GM21529 (cell line): ENCODE results near the gene ABCG1.

Source experiments
- ATAC-seq: cut with Tn5 transposase; IDR thresholded peaks from one replicate; pipeline ENCODE4 v1.9.1; 2021; ENCODE audit not compliant: unreplicated experiment

ABCG1 gene

GRCh38 chr21:42214081-42214750 lies 4.7 kb upstream of the ABCG1 start:
- ATAC-seq = no peak

- ATAC-seq = no peak
These were observed 4.0 kb upstream of the ABCG1 start for GRCh38 chr21:42214921-42215320.

- ATAC-seq = no peak
These were observed 2.8 kb upstream of the ABCG1 start for GRCh38 chr21:42215942-42216725.

DNA sequence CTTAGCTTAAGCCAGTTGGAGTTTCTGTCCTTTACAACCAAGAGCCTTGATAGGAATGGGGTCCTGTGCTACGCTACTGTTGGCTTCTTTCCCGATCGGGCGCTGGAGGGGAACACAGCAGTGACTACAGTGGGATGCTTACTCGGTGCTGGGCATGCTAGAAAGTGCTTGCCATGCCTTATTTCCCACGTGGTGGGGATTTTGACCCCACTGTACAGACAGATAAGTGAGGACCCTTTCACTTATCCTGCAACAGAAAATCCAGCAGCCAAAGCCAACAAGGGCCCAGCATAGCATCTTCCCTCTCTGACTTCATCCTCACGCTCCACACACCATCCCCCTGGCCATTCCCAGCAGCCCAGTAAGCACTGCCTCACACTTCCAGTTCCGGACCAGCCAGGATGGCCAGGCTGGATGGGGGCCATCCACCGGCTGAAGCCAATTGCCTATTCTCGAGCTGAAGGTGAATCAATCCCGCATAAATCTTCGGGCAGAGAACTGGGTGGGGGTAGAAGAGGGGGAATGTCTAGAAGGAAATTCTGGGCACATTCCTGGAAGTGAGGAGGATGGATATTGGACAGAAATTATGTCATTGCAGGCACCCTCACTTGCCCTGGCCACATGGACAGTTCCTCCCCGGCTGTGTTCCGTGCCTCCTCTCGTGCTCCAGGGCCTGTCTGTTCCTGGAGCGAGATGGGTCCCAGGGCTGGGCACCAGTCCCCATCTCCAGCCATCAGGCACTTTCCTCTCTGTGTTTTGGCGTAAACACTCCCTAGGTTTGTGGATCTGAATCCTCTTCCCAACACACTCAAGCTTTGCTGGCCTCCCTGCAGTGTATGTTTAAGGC lies 2.0 kb upstream of the ABCG1 start:
- no peak for ATAC-seq

GRCh38 chr21:42219606-42220137 lies 732 bp downstream of the ABCG1 start:
- peak; percentile 23 for ATAC-seq

DNA sequence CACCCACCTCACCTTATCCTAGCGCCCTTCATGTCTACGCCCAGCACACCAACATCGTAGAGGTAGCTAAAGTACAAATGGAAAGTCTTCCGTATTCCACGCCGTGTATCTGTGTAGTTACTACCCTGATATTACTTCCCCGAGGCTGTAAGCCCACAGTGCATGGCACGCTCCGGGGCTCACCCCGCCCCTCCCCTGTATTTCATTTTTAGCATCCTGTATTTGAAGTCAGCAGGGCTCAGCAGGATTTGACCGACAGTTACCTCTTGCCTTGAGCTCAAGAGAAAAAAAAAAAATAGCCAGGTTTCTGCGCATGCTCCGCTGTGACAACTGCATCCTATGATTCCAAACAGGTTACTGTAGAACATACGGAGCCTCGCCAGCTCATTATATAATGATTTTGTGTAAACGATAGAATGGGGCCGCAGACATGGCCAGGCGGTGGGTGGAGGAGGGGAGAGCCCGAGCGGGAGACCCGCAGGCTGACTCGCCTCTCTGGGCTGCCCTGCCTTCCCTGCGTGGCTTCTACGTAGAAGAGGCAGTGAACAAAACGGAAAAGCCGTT lies 1.3 kb downstream of the ABCG1 start:
- peak; percentile 51 for ATAC-seq

DNA sequence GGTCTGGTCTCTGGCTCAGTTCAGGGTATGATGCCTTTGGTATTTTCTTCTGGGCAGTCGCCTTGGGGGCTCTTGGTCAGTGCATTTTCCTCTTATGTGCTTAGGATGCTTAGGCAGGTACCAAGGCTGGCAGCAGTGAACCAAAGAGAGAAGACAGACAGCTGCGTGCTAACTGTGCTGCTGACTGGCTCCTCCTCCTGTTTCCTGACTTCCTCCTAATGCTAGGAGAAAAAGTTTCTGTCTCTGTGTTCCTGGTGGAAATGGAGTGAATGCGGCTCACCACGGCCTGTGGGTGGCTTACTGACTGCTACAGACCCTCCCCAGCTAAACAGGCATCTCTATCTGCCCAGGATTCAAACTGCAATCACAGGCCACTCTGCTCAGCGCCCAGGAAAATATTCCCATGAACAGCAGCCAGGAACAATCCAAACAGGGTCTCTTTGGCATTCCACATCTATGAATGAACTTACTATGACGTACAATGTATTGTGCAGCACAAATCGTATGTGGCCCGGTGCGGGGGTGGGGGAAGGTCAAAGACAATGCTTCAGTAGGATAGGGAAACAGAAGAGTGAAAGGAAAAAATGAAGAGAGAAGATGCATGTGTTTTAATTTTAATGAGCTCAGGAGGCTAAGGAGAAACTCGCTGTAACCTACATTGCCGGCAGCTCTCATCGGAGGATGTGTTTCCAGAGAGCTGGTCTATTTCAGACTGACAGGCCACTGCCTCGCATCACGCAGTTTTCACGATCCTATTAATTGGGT lies 2.8 kb downstream of the ABCG1 start:
- no peak for ATAC-seq

- no peak for ATAC-seq
These were observed 3.4 kb downstream of the ABCG1 start for GRCh38 chr21:42222386-42222785.

GRCh38 chr21:42222821-42223390 lies 4.0 kb downstream of the ABCG1 start:
- ATAC-seq = no peak

GRCh38 chr21:42223826-42224575 lies 5.1 kb downstream of the ABCG1 start:
- ATAC-seq = no peak

DNA sequence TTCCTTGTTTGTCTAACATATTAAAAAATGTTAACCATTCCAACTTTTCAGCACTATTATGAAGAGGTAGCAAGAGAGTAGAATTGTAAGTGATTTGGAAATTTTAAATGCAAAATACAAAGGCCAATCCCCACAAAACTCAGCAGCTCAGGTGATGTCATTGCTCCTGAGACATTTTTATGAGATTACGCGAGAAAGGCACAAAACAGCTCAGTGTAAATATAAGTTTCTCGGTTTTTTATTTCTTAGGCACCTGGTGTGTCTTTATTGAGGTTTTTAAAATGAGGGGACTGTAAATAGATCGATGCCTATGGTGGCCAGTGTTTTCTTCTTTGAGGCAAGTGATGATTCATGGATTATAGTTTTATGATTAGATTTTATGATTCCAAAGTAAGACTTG lies 6.1 kb downstream of the ABCG1 start:
- ATAC-seq = no peak

DNA sequence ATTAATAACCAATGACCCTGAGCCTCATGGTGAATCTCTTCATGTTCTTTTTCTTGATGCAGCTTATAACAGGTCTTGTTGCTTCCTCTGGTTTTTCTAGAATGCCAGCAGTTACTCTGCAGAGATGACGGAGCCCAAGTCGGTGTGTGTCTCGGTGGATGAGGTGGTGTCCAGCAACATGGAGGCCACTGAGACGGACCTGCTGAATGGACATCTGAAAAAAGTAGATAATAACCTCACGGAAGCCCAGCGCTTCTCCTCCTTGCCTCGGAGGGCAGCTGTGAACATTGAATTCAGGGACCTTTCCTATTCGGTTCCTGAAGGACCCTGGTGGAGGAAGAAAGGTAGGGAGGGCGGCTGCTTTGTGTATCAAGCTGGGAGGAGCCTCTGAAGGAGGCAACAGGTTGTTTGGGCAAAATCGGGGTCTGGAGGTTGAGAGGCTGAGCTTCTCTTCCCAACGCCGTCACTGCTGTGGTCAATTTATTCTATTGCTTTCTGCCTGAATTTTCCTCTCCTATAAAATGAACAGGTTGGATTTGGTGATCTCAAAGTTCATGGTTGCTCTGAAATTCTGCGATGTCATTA lies 6.7 kb downstream of the ABCG1 start:
- no peak for ATAC-seq

- no peak for ATAC-seq
These were observed 7.7 kb downstream of the ABCG1 start for GRCh38 chr21:42226626-42227025.

GRCh38 chr21:42227909-42228708 lies 9.2 kb downstream of the ABCG1 start:
- peak; percentile 84 for ATAC-seq

- ATAC-seq = no peak
These were observed 9.8 kb downstream of the ABCG1 start for GRCh38 chr21:42228709-42229220.

GRCh38 chr21:42229676-42230075 lies 10.7 kb downstream of the ABCG1 start:
- ATAC-seq = no peak

- ATAC-seq = no peak
These were observed 11.2 kb downstream of the ABCG1 start for GRCh38 chr21:42230178-42230577.

DNA sequence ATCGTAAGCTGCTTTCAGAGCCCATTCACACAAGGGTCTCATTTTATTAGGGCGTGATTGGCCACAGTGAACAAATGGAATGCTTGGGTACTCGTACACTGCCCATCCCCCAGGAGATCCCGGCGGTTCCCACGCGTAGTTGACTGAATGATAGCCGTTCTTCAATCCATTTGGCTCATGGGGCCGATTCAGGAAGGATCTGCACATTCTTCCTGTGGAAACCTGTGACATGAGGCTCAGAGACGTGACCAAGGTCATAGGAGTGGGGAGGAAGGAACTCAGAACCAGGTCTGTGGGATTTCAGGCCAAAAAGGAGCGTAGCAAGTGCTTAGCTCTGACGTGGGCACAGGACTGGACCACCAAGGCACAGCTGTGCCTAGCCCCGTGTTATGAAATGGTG lies 11.7 kb downstream of the ABCG1 start:
- no peak for ATAC-seq
